GM12878 (cell line): ENCODE results near the gene SLC34A1. TPM values are rescaled to one million over a fixed set of nuclear protein-coding genes. Genes with fewer than 3 reads are reported as not detected.
"Not testable (repeated sequence)": the region's sequence is repeated elsewhere in the genome, so short reads cannot be mapped to it uniquely, and the experiment has no call there.

Experiments used
- ATAC-seq: fragments of 200-7000 bp; cut with Tn5 transposase; 3 replicates; pipeline ENCODE4 v1.9.1; 2020; ENCODE audit warnings: mild to moderate bottlenecking, moderate library complexity
- BruUV-seq: library from RNA; stranded (reverse); fragments of 400-500 nt; replicated peaks from 2 replicates; lab custom pipeline; 2021; lab: Mats Ljungman, UMichigan
- CTCF ChIA-PET: fragments of 300-600 bp; sonication (Branson Sonifier 250); formaldehyde crosslinking; extraction: SDS; loops from one replicate; lab custom pipeline; 2021; ENCODE audit warnings: inconsistent platforms; lab: Yijun Ruan, JAX
- POLR2A ChIA-PET: fragments of 350-600 bp; formaldehyde crosslinking; extraction: SDS; loops from one replicate; lab custom pipeline; 2021; ENCODE audit warnings: inconsistent platforms; lab: Charles Lee
- RAD21 ChIA-PET: fragments of 300-600 bp; sonication (Branson Sonifier 250); formaldehyde crosslinking; loops from one replicate; lab custom pipeline; 2023; ENCODE audit warnings: antibody characterized with exemption; ENCODE audit not compliant: unreplicated experiment; lab: Charles Lee
- SMC1A ChIA-PET: fragments of 300-600 bp; sonication (Branson Sonifier 250); formaldehyde crosslinking; loops from one replicate; lab custom pipeline; 2023; ENCODE audit not compliant: unreplicated experiment, uncharacterized antibody; lab: Charles Lee
- DNase-seq: peaks from one replicate; pipeline ENCODE4 v3.0.0-alpha.2; 2011; ENCODE audit warnings: low read depth, low spot score
- FAIRE-seq: peaks from 3 replicates; lab custom pipeline; 2011; peaks lifted over from hg19 to GRCh38; lab: Jason Lieb, UNC
- H2AFZ ChIP-seq: 2 replicates; pipeline ENCODE4 v1.6.0; 2011; ENCODE audit warnings: low read depth, low read length, control low read depth; ENCODE audit not compliant: control insufficient read depth
- H3K27ac ChIP-seq: 2 replicates; pipeline ENCODE4 v1.5.1; 2011; ENCODE audit warnings: control low read depth; ENCODE audit not compliant: control insufficient read depth, insufficient read depth
- H3K27me3 ChIP-seq, 2 experiments: replicated peaks in 1 of 2; 2 replicates each; pipeline versions ENCODE4 v1.6.0 to v1.6.1; 2011; ENCODE audit warnings: low read length in 1 of 2; ENCODE audit not compliant: control insufficient read depth in 2 of 2, insufficient read depth in 2 of 2
- H3K36me3 ChIP-seq, 2 experiments: 2 replicates each; pipeline ENCODE4 v1.5.1; 2011; ENCODE audit warnings: low read length in 1 of 2; ENCODE audit not compliant: control insufficient read depth in 2 of 2, insufficient read depth in 2 of 2
- H3K4me1 ChIP-seq: 2 replicates; pipeline ENCODE4 v1.6.1; 2011; ENCODE audit warnings: mild to moderate bottlenecking, low read length, moderate library complexity, mixed read lengths; ENCODE audit not compliant: control insufficient read depth, insufficient read depth
- H3K4me2 ChIP-seq: 2 replicates; pipeline ENCODE4 v1.6.0; 2011; ENCODE audit warnings: control low read depth; ENCODE audit not compliant: control insufficient read depth, insufficient read depth
- H3K4me3 ChIP-seq: fragments of 200-600 bp; sonication (generic); 2 replicates; pipeline ENCODE4 v1.5.1; 2016
- H3K79me2 ChIP-seq: 2 replicates; pipeline ENCODE4 v1.6.0; 2011; ENCODE audit warnings: low read length; ENCODE audit not compliant: control insufficient read depth, insufficient read depth
- H3K9ac ChIP-seq: 2 replicates; pipeline ENCODE4 v1.8.0; 2011; ENCODE audit warnings: low read length, control low read depth, mixed read lengths; ENCODE audit not compliant: control insufficient read depth, insufficient read depth
- H3K9me3 ChIP-seq: replicated peaks from 3 replicates; pipeline ENCODE4 v1.5.1; 2011; ENCODE audit warnings: mild to moderate bottlenecking, low read length; ENCODE audit not compliant: control insufficient read depth, insufficient read depth
- H4K20me1 ChIP-seq: 2 replicates; pipeline ENCODE4 v1.6.0; 2011; ENCODE audit not compliant: control insufficient read depth, insufficient read depth
- BCL11A ChIP-seq: IDR thresholded peaks from 2 replicates; pipeline ENCODE4 v1.6.1; 2011; ENCODE audit warnings: low read depth, low read length
- BRCA1 ChIP-seq: IDR thresholded peaks from 2 replicates; pipeline ENCODE4 v1.6.1; 2011; ENCODE audit warnings: low read depth, low read length, improper control_type of control experiment
- EED ChIP-seq: sonication (generic); IDR thresholded peaks from 2 replicates; pipeline ENCODE4 v1.6.1; 2016; ENCODE audit warnings: antibody characterized with exemption, low read depth
- HDAC2 ChIP-seq: fragments of 200-600 bp; sonication (generic); IDR thresholded peaks from 2 replicates; pipeline ENCODE4 v1.6.1; 2017
- IKZF1 ChIP-seq: fragments of 450-650 bp; conservative IDR thresholded peaks from 2 replicates; pipeline ENCODE4 v1.6.1; 2017; ENCODE audit warnings: antibody characterized with exemption, mild to moderate bottlenecking
- MEF2B ChIP-seq: fragments of 450-650 bp; IDR thresholded peaks from 2 replicates; pipeline ENCODE4 v1.6.1; 2018; ENCODE audit warnings: mild to moderate bottlenecking, moderate library complexity; ENCODE audit not compliant: partially characterized antibody, poor library complexity, severe bottlenecking
- SMAD5 ChIP-seq: IDR thresholded peaks from 2 replicates; pipeline ENCODE4 v1.6.1; 2016; ENCODE audit warnings: antibody characterized with exemption, low read depth
- WGBS: methylation state at CpG from one replicate; pipeline ENCODE4 v1.1.6; 2016; ENCODE audit warnings: low lambda C conversion rate; ENCODE audit not compliant: insufficient replicate concordance, insufficient coverage; ENCODE audit errors: missing lambda C conversion rate; 5-methylcytosine and 5-hydroxymethylcytosine counted together
- in situ Hi-C: fragments of 300-500 bp; cut with MboI; formaldehyde crosslinking; loops from 9 replicates; pipeline ENCODE4 v1.14.3; 2018; ENCODE audit warnings: mixed read lengths
- intact Hi-C: fragments of 100-400 bp; cut with micrococcal nuclease; formaldehyde crosslinking; loops from one replicate; pipeline ENCODE4 v1.14.2; 2022; ENCODE audit not compliant: unreplicated experiment
- polyA plus RNA-seq, 11 experiments: library from polyadenylated mRNA; depleted of rRNA in 4 of 11; unstranded in 6 of 11; stranded (reverse) in 5 of 11; fragments of >200 nt; fragmentation: Nextera tagmentation in 4 of 11; fragmentation: Illumina TruSeq in 1 of 11; extraction: Ambion mirVana in 4 of 11; extraction: Trizol in 1 of 11; gene quantifications; 1 replicate in 1 of 11; 2 replicates in 10 of 11; pipeline versions ENCODE4 v1.2.1 to v1.2.3, GENCODE V29; 2011 to 2016; ENCODE audit warnings: inconsistent platforms in 2 of 11, missing spikeins in 2 of 11, low read depth in 1 of 11
- total RNA-seq, 4 experiments: library from RNA; depleted of rRNA in 3 of 4; stranded (reverse); fragments of >200 nt in 3 of 4; fragmentation: Illumina TruSeq in 1 of 4; extraction: Trizol in 1 of 4; gene quantifications; 2 replicates each; pipeline versions ENCODE4 v1.2.1 to v1.2.3, GENCODE V29; 2013 to 2021
- TF ChIP-seq, protein P1 (sequence below): IDR thresholded peaks from 2 replicates; pipeline ENCODE4 v1.6.1; 2012; ENCODE audit warnings: mild to moderate bottlenecking, low read depth, low read length
- TF ChIP-seq, protein P2 (sequence below): fragments of 450-650 bp; conservative IDR thresholded peaks from 2 replicates; pipeline ENCODE4 v1.6.1; 2017; ENCODE audit warnings: mild to moderate bottlenecking, moderate library complexity

SLC34A1 gene
- total and polyA plus RNA-seq, 10 of the 15 experiments (the other 5 are each of a cell fraction or from before 2014, with no cell fraction given): 0.03 to 0.14 (median 0.09) TPM; not detected in 2

DNA sequence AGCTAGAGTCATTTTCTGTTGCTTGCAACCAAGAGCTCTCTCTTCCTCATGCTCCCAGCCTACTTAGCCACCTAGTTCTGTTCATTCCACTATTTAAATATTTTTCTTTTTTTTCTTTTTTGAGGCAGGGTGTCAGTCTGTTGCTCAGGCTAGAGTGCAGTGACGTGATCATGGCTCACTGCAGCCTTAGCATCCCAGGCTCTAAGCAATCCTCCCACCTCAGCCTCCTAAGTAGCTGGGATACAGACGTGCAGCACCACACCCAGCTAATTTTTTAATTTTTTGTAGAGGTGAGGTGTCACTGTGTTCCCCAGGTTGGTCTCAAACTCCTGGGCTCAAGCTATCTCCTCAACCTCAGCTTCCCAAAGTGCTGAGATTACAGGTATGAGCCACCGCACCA is 30.2 kb downstream of the SLC34A1 start:
- no peaks in the 10 kb centered on the region for H3K79me2 ChIP-seq
- no peak overlapping the region for H3K4me2 ChIP-seq
- no TSS peak for BruUV-seq
- TF ChIP-seq IKZF1 (no peak), HDAC2 (no peak), EED (no peak), BCL11A (no peak), MEF2B (no peak), SMAD5 (no peak), BRCA1 (no peak)
- TF ChIP-seq, protein P1, sequence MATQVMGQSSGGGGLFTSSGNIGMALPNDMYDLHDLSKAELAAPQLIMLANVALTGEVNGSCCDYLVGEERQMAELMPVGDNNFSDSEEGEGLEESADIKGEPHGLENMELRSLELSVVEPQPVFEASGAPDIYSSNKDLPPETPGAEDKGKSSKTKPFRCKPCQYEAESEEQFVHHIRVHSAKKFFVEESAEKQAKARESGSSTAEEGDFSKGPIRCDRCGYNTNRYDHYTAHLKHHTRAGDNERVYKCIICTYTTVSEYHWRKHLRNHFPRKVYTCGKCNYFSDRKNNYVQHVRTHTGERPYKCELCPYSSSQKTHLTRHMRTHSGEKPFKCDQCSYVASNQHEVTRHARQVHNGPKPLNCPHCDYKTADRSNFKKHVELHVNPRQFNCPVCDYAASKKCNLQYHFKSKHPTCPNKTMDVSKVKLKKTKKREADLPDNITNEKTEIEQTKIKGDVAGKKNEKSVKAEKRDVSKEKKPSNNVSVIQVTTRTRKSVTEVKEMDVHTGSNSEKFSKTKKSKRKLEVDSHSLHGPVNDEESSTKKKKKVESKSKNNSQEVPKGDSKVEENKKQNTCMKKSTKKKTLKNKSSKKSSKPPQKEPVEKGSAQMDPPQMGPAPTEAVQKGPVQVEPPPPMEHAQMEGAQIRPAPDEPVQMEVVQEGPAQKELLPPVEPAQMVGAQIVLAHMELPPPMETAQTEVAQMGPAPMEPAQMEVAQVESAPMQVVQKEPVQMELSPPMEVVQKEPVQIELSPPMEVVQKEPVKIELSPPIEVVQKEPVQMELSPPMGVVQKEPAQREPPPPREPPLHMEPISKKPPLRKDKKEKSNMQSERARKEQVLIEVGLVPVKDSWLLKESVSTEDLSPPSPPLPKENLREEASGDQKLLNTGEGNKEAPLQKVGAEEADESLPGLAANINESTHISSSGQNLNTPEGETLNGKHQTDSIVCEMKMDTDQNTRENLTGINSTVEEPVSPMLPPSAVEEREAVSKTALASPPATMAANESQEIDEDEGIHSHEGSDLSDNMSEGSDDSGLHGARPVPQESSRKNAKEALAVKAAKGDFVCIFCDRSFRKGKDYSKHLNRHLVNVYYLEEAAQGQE: no peak
- TF ChIP-seq, protein P2, sequence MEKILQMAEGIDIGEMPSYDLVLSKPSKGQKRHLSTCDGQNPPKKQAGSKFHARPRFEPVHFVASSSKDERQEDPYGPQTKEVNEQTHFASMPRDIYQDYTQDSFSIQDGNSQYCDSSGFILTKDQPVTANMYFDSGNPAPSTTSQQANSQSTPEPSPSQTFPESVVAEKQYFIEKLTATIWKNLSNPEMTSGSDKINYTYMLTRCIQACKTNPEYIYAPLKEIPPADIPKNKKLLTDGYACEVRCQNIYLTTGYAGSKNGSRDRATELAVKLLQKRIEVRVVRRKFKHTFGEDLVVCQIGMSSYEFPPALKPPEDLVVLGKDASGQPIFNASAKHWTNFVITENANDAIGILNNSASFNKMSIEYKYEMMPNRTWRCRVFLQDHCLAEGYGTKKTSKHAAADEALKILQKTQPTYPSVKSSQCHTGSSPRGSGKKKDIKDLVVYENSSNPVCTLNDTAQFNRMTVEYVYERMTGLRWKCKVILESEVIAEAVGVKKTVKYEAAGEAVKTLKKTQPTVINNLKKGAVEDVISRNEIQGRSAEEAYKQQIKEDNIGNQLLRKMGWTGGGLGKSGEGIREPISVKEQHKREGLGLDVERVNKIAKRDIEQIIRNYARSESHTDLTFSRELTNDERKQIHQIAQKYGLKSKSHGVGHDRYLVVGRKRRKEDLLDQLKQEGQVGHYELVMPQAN: no peak
- no peak for DNase-seq
- intact Hi-C loops: no loop called here
- no peaks in the 10 kb centered on the region for H3K27me3 ChIP-seq
- FAIRE-seq: no peak
- ChIA-PET SMC1A (interaction anchor here (1.1 to 3.3 kb wide), 7 partner anchors 11 to 34 kb away, joined by 3 to 42 read pairs (median 4); partner anchors contain the start of gene GRK6), POLR2A (interaction anchor here (0.6 to 7.0 kb wide), 6 partner anchors 11 to 249 kb away, joined by 3 to 107 read pairs (median 7); partner anchors contain the start of gene GRK6), RAD21 (interaction anchor here (1.0 to 2.0 kb wide), 5 partner anchors 9 to 83 kb away, joined by 3 to 8 read pairs (median 3); partner anchors contain the start of gene PDLIM7), CTCF (interaction anchor here (1.0 to 6.3 kb wide), 7 partner anchors 10 to 105 kb away, joined by 3 to 38 read pairs (median 4); partner anchors contain the start of gene GRK6)
- no peak overlapping the region for H3K4me3 ChIP-seq
- H3K27ac ChIP-seq: no peak overlapping the region
- H3K36me3 ChIP-seq: no peaks in the 10 kb centered on the region
- no peaks in the 10 kb centered on the region for H3K9me3 ChIP-seq
- peaks cover 18% of the 10 kb centered on the region for H3K4me1 ChIP-seq
- no peaks in the 10 kb centered on the region for H4K20me1 ChIP-seq
- no peak for ATAC-seq
- in situ Hi-C loops: no loop called here
- H2AFZ ChIP-seq: no peak overlapping the region
- H3K9ac ChIP-seq: no peak overlapping the region
- WGBS: 69% methylated on average over 3 of the region's 3 CpGs

DNA sequence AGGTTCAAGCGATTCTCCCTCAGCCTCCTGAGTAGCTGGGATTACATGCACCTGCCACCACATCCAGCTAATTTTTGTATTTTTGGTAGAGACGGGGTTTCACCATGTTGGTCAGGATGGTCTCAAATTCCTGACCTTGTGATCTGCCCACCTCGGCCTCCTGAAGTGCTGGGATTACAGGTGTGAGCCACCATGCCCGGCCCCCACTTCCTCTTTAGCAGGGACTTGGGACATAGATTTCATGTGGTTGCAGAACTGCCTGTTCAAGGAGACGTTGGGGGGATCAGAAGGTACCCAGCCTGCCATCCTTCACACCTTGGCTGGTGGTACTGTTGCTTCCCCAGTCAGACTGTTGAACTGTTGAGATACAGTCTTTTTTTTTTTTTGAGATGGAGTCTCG is 32.8 kb downstream of the SLC34A1 start:
- H3K27ac ChIP-seq, H3K27me3 ChIP-seq, intact Hi-C loops, DNase-seq, H4K20me1 ChIP-seq, H3K9me3 ChIP-seq, H3K9ac ChIP-seq, H3K79me2 ChIP-seq, H3K4me2 ChIP-seq, ATAC-seq, H3K36me3 ChIP-seq, H2AFZ ChIP-seq, FAIRE-seq, H3K4me3 ChIP-seq, BruUV-seq, in situ Hi-C loops: not testable (repeated sequence)
- POLR2A ChIA-PET: interaction anchor here (1.2 to 7.0 kb wide), 4 partner anchors 8 to 17 kb away, joined by 3 to 107 read pairs (median 4); partner anchors contain the start of genes F12 and GRK6
- SMC1A ChIA-PET: interaction anchor here (1.0 to 1.1 kb wide), 2 partner anchors 11 to 12 kb away, joined by 3 read pairs; no protein-coding TSS in a partner anchor
- CTCF ChIA-PET: interaction anchor here (0.7 to 6.3 kb wide), 4 partner anchors 13 to 103 kb away, joined by 3 to 38 read pairs (median 4); no protein-coding TSS in a partner anchor
- RAD21 ChIA-PET: interaction anchor here (0.9 kb wide), 1 partner anchor 15 kb away, joined by 3 read pairs; no protein-coding TSS in a partner anchor
- WGBS: 55% methylated on average over 6 of the region's 6 CpGs
- peaks cover 16% of the 10 kb centered on the region for H3K4me1 ChIP-seq
